Mesenchymal stem cell (in vitro differentiated cells and primary cell): ENCODE data around the gene SYPL1.
"Not testable (repeated sequence)": the region's sequence is repeated elsewhere in the genome, so short reads cannot be mapped to it uniquely, and the experiment has no call there.

ENCODE experiments used
- DNase-seq: peaks from one replicate; pipeline ENCODE4 v3.0.0-alpha.2; 2013
- H2AFZ ChIP-seq: one replicate; pipeline ENCODE4 v1.6.1; 2013; ENCODE audit warnings: low read depth, mild to moderate bottlenecking, control low read depth, inconsistent platforms, low read length, moderate library complexity
- H2AK5ac ChIP-seq: 2 replicates; pipeline ENCODE4 v1.6.1; 2013; ENCODE audit warnings: low read length, moderate library complexity, mild to moderate bottlenecking, inconsistent platforms; ENCODE audit not compliant: severe bottlenecking
- H2BK120ac ChIP-seq: one replicate; pipeline ENCODE4 v1.6.1; 2013; ENCODE audit warnings: low read depth, mild to moderate bottlenecking, inconsistent platforms, low read length, moderate library complexity
- H2BK12ac ChIP-seq, 2 experiments: one replicate each; pipeline ENCODE4 v1.6.1; 2013; ENCODE audit warnings: inconsistent platforms in 2 of 2, low read length in 2 of 2, mild to moderate bottlenecking in 2 of 2, moderate library complexity in 2 of 2, control low read depth in 1 of 2
- H2BK15ac ChIP-seq: one replicate; pipeline ENCODE4 v1.6.1; 2013; ENCODE audit warnings: mild to moderate bottlenecking, low read depth, inconsistent platforms; ENCODE audit not compliant: poor library complexity, severe bottlenecking
- H2BK5ac ChIP-seq: 2 replicates; pipeline ENCODE4 v1.6.1; 2013; ENCODE audit warnings: low read depth, mild to moderate bottlenecking, low read length, control low read depth, inconsistent platforms; ENCODE audit not compliant: poor library complexity, severe bottlenecking
- H3K14ac ChIP-seq, 2 experiments: one replicate each; pipeline ENCODE4 v1.6.1; 2013; ENCODE audit warnings: inconsistent platforms in 2 of 2, low read length in 2 of 2, control low read depth in 1 of 2, mild to moderate bottlenecking in 1 of 2, moderate library complexity in 1 of 2
- H3K18ac ChIP-seq, 2 experiments: one replicate each; pipeline ENCODE4 v1.6.1; 2013; ENCODE audit warnings: inconsistent platforms in 2 of 2, low read length in 2 of 2, control low read depth in 1 of 2, low read depth in 1 of 2, mild to moderate bottlenecking in 1 of 2
- H3K23ac ChIP-seq, 2 experiments: one replicate each; pipeline ENCODE4 v1.6.1; 2013; ENCODE audit warnings: inconsistent platforms in 2 of 2, low read length in 2 of 2, mild to moderate bottlenecking in 2 of 2, moderate library complexity in 2 of 2, control low read depth in 1 of 2
- H3K27ac ChIP-seq: 2 replicates; pipeline ENCODE4 v1.5.1; 2013; ENCODE audit warnings: mild to moderate bottlenecking, moderate library complexity, low read length, control low read depth, inconsistent platforms; ENCODE audit not compliant: poor library complexity, severe bottlenecking
- H3K27me3 ChIP-seq, 2 experiments: 2 replicates each; pipeline versions ENCODE4 v1.6.1 to v1.7.0; 2013; ENCODE audit warnings: low read length in 2 of 2, mild to moderate bottlenecking in 2 of 2, moderate library complexity in 2 of 2, control low read depth in 1 of 2, inconsistent platforms in 1 of 2; ENCODE audit not compliant: control insufficient read depth in 1 of 2, insufficient read depth in 1 of 2
- H3K36me3 ChIP-seq, 2 experiments: 2 replicates each; pipeline versions ENCODE4 v1.6.1 to v1.7.0; 2013; ENCODE audit warnings: low read length in 2 of 2, control low read depth in 1 of 2, inconsistent platforms in 1 of 2, low read depth in 1 of 2, mild to moderate bottlenecking in 1 of 2; ENCODE audit not compliant: insufficient read depth in 2 of 2, control insufficient read depth in 1 of 2
- H3K4ac ChIP-seq, 2 experiments: one replicate each; pipeline ENCODE4 v1.6.1; 2013; ENCODE audit warnings: inconsistent platforms in 2 of 2, low read length in 2 of 2, mild to moderate bottlenecking in 2 of 2, moderate library complexity in 2 of 2, control low read depth in 1 of 2, low read depth in 1 of 2
- H3K4me1 ChIP-seq: 2 replicates; pipeline ENCODE4 v1.6.1; 2013; ENCODE audit warnings: low read depth, low read length, control low read depth; ENCODE audit not compliant: control insufficient read depth, insufficient read depth
- H3K4me2 ChIP-seq: 2 replicates; pipeline ENCODE4 v1.6.1; 2013; ENCODE audit warnings: low read length, mild to moderate bottlenecking, inconsistent platforms; ENCODE audit not compliant: poor library complexity, severe bottlenecking
- H3K4me3 ChIP-seq, 2 experiments: 2 replicates each; pipeline versions ENCODE4 v1.5.1 to v1.7.0; 2013; ENCODE audit warnings: low read length in 2 of 2, mild to moderate bottlenecking in 2 of 2, control low read depth in 1 of 2, low read depth in 1 of 2; ENCODE audit not compliant: insufficient read depth in 1 of 2
- H3K79me1 ChIP-seq: replicated peaks from 2 replicates; pipeline ENCODE4 v1.6.1; 2013; ENCODE audit warnings: mild to moderate bottlenecking, control low read depth, low read length, inconsistent platforms; ENCODE audit not compliant: poor library complexity, severe bottlenecking
- H3K9ac ChIP-seq: 2 replicates; pipeline ENCODE4 v1.7.0; 2013; ENCODE audit warnings: mild to moderate bottlenecking, low read length, moderate library complexity
- H3K9me3 ChIP-seq: 2 replicates; pipeline ENCODE4 v1.7.0; 2013; ENCODE audit warnings: mild to moderate bottlenecking, low read length; ENCODE audit not compliant: control insufficient read depth
- H4K8ac ChIP-seq: one replicate; pipeline ENCODE4 v1.6.1; 2013; ENCODE audit warnings: inconsistent platforms, mild to moderate bottlenecking, low read length, moderate library complexity
- H4K91ac ChIP-seq: one replicate; pipeline ENCODE4 v1.6.1; 2013; ENCODE audit warnings: mild to moderate bottlenecking, low read length, inconsistent platforms
- WGBS: methylation state at CpG from one replicate; pipeline ENCODE4 v1.1.7; 2013; ENCODE audit warnings: mixed read lengths; 5-methylcytosine and 5-hydroxymethylcytosine counted together

SYPL1 gene

GRCh38 chr7:106139265-106140251, 27.4 kb upstream of the SYPL1 start:
- Histone ChIP-seq H3K23ac (no peak overlapping the region), H2BK5ac (no peak overlapping the region), H3K9ac (no peak overlapping the region), H4K8ac (peak overlapping the region; percentile 27), H3K27me3 (peaks cover 0 to 4% of the 10 kb centered on the region in 2 experiments), H2BK12ac (no peak overlapping the region), H3K4me2 (no peak overlapping the region), H2AK5ac (no peak overlapping the region), H3K18ac (no peak overlapping the region), H2BK120ac (peak overlapping the region; percentile 55), H3K9me3 (no peaks in the 10 kb centered on the region), H4K91ac (no peak overlapping the region), H3K4me1 (no peaks in the 10 kb centered on the region), H3K36me3 (no peaks in the 10 kb centered on the region), H3K27ac (no peak overlapping the region), H3K14ac (no peak overlapping the region), H3K79me1 (no peaks in the 10 kb centered on the region), H3K4ac (no peak overlapping the region), H3K4me3 (no peak overlapping the region), H2AFZ (no peak overlapping the region), H2BK15ac (no peak overlapping the region)
- DNase-seq, result peak; percentile 85
- WGBS, result 82% methylated on average over 6 of the region's 8 CpGs

GRCh38 chr7:106138776-106139175, 26.7 kb upstream of the SYPL1 start:
- no peak overlapping the region for H3K18ac ChIP-seq
- H3K4me1 ChIP-seq, result no peaks in the 10 kb centered on the region
- H2BK12ac ChIP-seq, result no peak overlapping the region
- H3K23ac ChIP-seq, result no peak overlapping the region
- H4K91ac ChIP-seq, result no peak overlapping the region
- H3K9me3 ChIP-seq, result no peaks in the 10 kb centered on the region
- H2BK15ac ChIP-seq, result no peak overlapping the region
- no peak overlapping the region for H3K4ac ChIP-seq
- H3K14ac ChIP-seq, result no peak overlapping the region
- no peak overlapping the region for H3K4me2 ChIP-seq
- no peaks in the 10 kb centered on the region for H3K79me1 ChIP-seq
- H3K27ac ChIP-seq, result no peak overlapping the region
- no peak overlapping the region for H2AK5ac ChIP-seq
- 73% methylated on average over 6 of the region's 6 CpGs for whole genome bisulfite sequencing
- H3K4me3 ChIP-seq, result no peak overlapping the region
- peak overlapping the region; percentile 55 for H2BK120ac ChIP-seq
- H2AFZ ChIP-seq, result no peak overlapping the region
- no peak overlapping the region for H2BK5ac ChIP-seq
- no peak for DNase-seq
- H3K36me3 ChIP-seq, result no peaks in the 10 kb centered on the region
- peaks cover 0 to 4% of the 10 kb centered on the region in 2 experiments for H3K27me3 ChIP-seq
- H3K9ac ChIP-seq, result no peak overlapping the region
- H4K8ac ChIP-seq, result no peak overlapping the region

- not testable (repeated sequence) for H3K79me1 ChIP-seq
Observed at GRCh38 chr7:106138181-106138580, 26.1 kb upstream of the SYPL1 start.

GRCh38 chr7:106134241-106134640, 22.1 kb upstream of the SYPL1 start:
- no peak overlapping the region for H3K4me3 ChIP-seq
- no peak overlapping the region for H2AFZ ChIP-seq

More at GRCh38 chr7:106138181-106138580, 26.1 kb upstream of the SYPL1 start:
- not testable (repeated sequence) for H3K27me3 ChIP-seq, H3K4me1 ChIP-seq, H2BK12ac ChIP-seq, H3K4me2 ChIP-seq, H3K27ac ChIP-seq, H2BK15ac ChIP-seq, H3K4ac ChIP-seq, H2BK120ac ChIP-seq, H3K4me3 ChIP-seq, H2AFZ ChIP-seq, H3K18ac ChIP-seq, H3K36me3 ChIP-seq, H3K14ac ChIP-seq, H2BK5ac ChIP-seq, DNase-seq, H3K9ac ChIP-seq, H4K8ac ChIP-seq, H2AK5ac ChIP-seq, H3K9me3 ChIP-seq, H3K23ac ChIP-seq, H4K91ac ChIP-seq

More at GRCh38 chr7:106134241-106134640, 22.1 kb upstream of the SYPL1 start:
- Histone ChIP-seq H3K18ac (no peak overlapping the region), H4K91ac (no peak overlapping the region), H2BK5ac (no peak overlapping the region), H3K9ac (no peak overlapping the region), H3K9me3 (no peaks in the 10 kb centered on the region), H3K79me1 (no peaks in the 10 kb centered on the region), H3K4me1 (no peaks in the 10 kb centered on the region), H3K4ac (no peak overlapping the region), H3K4me2 (no peak overlapping the region), H2BK12ac (no peak overlapping the region), H3K27ac (no peak overlapping the region), H3K36me3 (no peaks in the 10 kb centered on the region), H4K8ac (no peak overlapping the region), H3K27me3 (no peaks in the 10 kb centered on the region), H2BK120ac (no peak overlapping the region), H2BK15ac (no peak overlapping the region), H3K14ac (no peak overlapping the region), H3K23ac (no peak overlapping the region), H2AK5ac (no peak overlapping the region)
- 79% methylated on average over 3 of the region's 3 CpGs for WGBS
- no peak for DNase-seq
